H9 (cell line): ENCODE results near the gene SMCHD1. TPM values are rescaled to one million over a fixed set of nuclear protein-coding genes. Genes with fewer than 3 reads are reported as not detected.

Experiments
- DNase-seq: peaks from one replicate; pipeline ENCODE4 v3.0.0-alpha.2; 2017
- H2AFZ ChIP-seq: one replicate; pipeline ENCODE4 v1.6.1; 2013; ENCODE audit warnings: mild to moderate bottlenecking, low read length, control low read depth, moderate library complexity
- H2AK5ac ChIP-seq: 2 replicates; pipeline ENCODE4 v1.6.1; 2013; ENCODE audit warnings: low read length, control low read depth, mixed read lengths; ENCODE audit not compliant: insufficient read length
- H2BK120ac ChIP-seq: one replicate; pipeline ENCODE4 v1.6.1; 2013; ENCODE audit warnings: low read depth, mild to moderate bottlenecking, low read length, control low read depth, inconsistent platforms; ENCODE audit not compliant: poor library complexity, severe bottlenecking
- H2BK12ac ChIP-seq: 2 replicates; pipeline ENCODE4 v1.6.1; 2013; ENCODE audit warnings: low read length, control low read depth, mixed read lengths, low read depth; ENCODE audit not compliant: insufficient read length
- H2BK15ac ChIP-seq: 2 replicates; pipeline ENCODE4 v1.6.1; 2013; ENCODE audit warnings: low read depth, low read length, control low read depth
- H2BK20ac ChIP-seq: one replicate; pipeline ENCODE4 v1.6.1; 2013; ENCODE audit warnings: low read depth, mild to moderate bottlenecking, low read length, control low read depth, inconsistent platforms; ENCODE audit not compliant: poor library complexity, severe bottlenecking
- H2BK5ac ChIP-seq: 2 replicates; pipeline ENCODE4 v1.6.1; 2013; ENCODE audit warnings: low read length, control low read depth, mixed read lengths; ENCODE audit not compliant: insufficient read length
- H3K14ac ChIP-seq: 2 replicates; pipeline ENCODE4 v1.6.1; 2013; ENCODE audit warnings: low read length, control low read depth; ENCODE audit not compliant: insufficient read depth
- H3K18ac ChIP-seq: 2 replicates; pipeline ENCODE4 v1.6.1; 2013; ENCODE audit warnings: low read depth, mild to moderate bottlenecking, mixed read lengths, low read length, control low read depth; ENCODE audit not compliant: insufficient read length
- H3K23ac ChIP-seq: 2 replicates; pipeline ENCODE4 v1.6.1; 2013; ENCODE audit warnings: low read length, control low read depth, mixed read lengths, low read depth; ENCODE audit not compliant: insufficient read length
- H3K23me2 ChIP-seq: 2 replicates; pipeline ENCODE4 v1.6.1; 2013; ENCODE audit warnings: low read depth, mild to moderate bottlenecking, mixed read lengths, low read length, control low read depth; ENCODE audit not compliant: insufficient read length, poor library complexity, severe bottlenecking
- H3K27ac ChIP-seq: 2 replicates; pipeline ENCODE4 v1.5.1; 2013; ENCODE audit warnings: low read length, control low read depth, mixed read lengths, low read depth; ENCODE audit not compliant: insufficient read length
- H3K27me3 ChIP-seq: 2 replicates; pipeline ENCODE4 v1.6.1; 2013; ENCODE audit warnings: low read length, control low read depth, inconsistent platforms; ENCODE audit not compliant: insufficient read depth
- H3K4ac ChIP-seq: 2 replicates; pipeline ENCODE4 v1.6.1; 2013; ENCODE audit warnings: low read depth, mild to moderate bottlenecking, control low read depth, inconsistent platforms, low read length, moderate library complexity
- H3K4me1 ChIP-seq: 2 replicates; pipeline ENCODE4 v1.6.1; 2013; ENCODE audit warnings: low read length, control low read depth, inconsistent platforms; ENCODE audit not compliant: insufficient read depth
- H3K4me2 ChIP-seq: 2 replicates; pipeline ENCODE4 v1.6.1; 2013; ENCODE audit warnings: low read length, control low read depth, mixed read lengths; ENCODE audit not compliant: insufficient read length, insufficient read depth
- H3K56ac ChIP-seq: 2 replicates; pipeline ENCODE4 v1.6.1; 2013; ENCODE audit warnings: low read depth, mild to moderate bottlenecking, mixed read lengths, low read length, control low read depth; ENCODE audit not compliant: insufficient read length
- H3K79me1 ChIP-seq: 2 replicates; pipeline ENCODE4 v1.6.1; 2013; ENCODE audit warnings: low read depth, mild to moderate bottlenecking, moderate library complexity, low read length, control low read depth, inconsistent platforms; ENCODE audit not compliant: insufficient read depth, poor library complexity, severe bottlenecking
- H3K79me2 ChIP-seq: 2 replicates; pipeline ENCODE4 v1.6.1; 2013; ENCODE audit warnings: low read length, control low read depth, inconsistent platforms; ENCODE audit not compliant: insufficient read depth
- H3K9ac ChIP-seq: 2 replicates; pipeline ENCODE4 v1.6.1; 2013; ENCODE audit warnings: low read length, control low read depth, mixed read lengths; ENCODE audit not compliant: insufficient read length; ENCODE audit errors: extremely low read depth
- H3K9me3 ChIP-seq: one replicate; pipeline ENCODE4 v1.6.1; 2013; ENCODE audit warnings: low read depth, low read length, inconsistent platforms; ENCODE audit not compliant: control insufficient read depth
- H3T11ph ChIP-seq: one replicate; pipeline ENCODE4 v1.6.1; 2013; ENCODE audit warnings: mild to moderate bottlenecking, low read length, control low read depth, inconsistent platforms
- H4K20me1 ChIP-seq: one replicate; pipeline ENCODE4 v1.6.1; 2013; ENCODE audit not compliant: control insufficient read depth, insufficient read length, insufficient read depth
- H4K5ac ChIP-seq: 2 replicates; pipeline ENCODE4 v1.6.1; 2013; ENCODE audit warnings: low read depth, mild to moderate bottlenecking, mixed read lengths, low read length, control low read depth; ENCODE audit not compliant: insufficient read length
- H4K8ac ChIP-seq: replicated peaks from 2 replicates; pipeline ENCODE4 v1.6.1; 2013; ENCODE audit warnings: low read length, control low read depth, mixed read lengths, low read depth; ENCODE audit not compliant: insufficient read length
- H4K91ac ChIP-seq: 2 replicates; pipeline ENCODE4 v1.6.1; 2013; ENCODE audit warnings: low read depth, mild to moderate bottlenecking, moderate library complexity, mixed read lengths, low read length, control low read depth; ENCODE audit not compliant: insufficient read length
- H3K27ac Mint-ChIP-seq, 3 experiments: 2 replicates in 2 of 3; 3 replicates in 1 of 3; pipeline ENCODE4 v1.8.0; 2020 to 2021; ENCODE audit warnings: mixed read lengths in 3 of 3, mild to moderate bottlenecking in 1 of 3, moderate library complexity in 1 of 3
- H3K27me3 Mint-ChIP-seq: 2 replicates; pipeline ENCODE4 v1.8.0; 2021; ENCODE audit warnings: low read depth, mild to moderate bottlenecking, moderate library complexity, mixed read lengths
- H3K36me3 Mint-ChIP-seq, 3 experiments: 2 replicates in 2 of 3; 3 replicates in 1 of 3; pipeline ENCODE4 v1.8.0; 2020 to 2021; ENCODE audit warnings: low read depth in 3 of 3, mixed read lengths in 3 of 3; ENCODE audit not compliant: insufficient read depth in 1 of 3
- H3K4me1 Mint-ChIP-seq, 2 experiments: 2 replicates each; pipeline ENCODE4 v1.8.0; 2020; ENCODE audit warnings: mixed read lengths in 2 of 2
- H3K4me3 Mint-ChIP-seq, 2 experiments: 2 replicates in 1 of 2; 3 replicates in 1 of 2; pipeline ENCODE4 v1.8.0; 2020 to 2021; ENCODE audit warnings: mild to moderate bottlenecking in 2 of 2, mixed read lengths in 2 of 2, moderate library complexity in 1 of 2
- H3K9me3 Mint-ChIP-seq, 2 experiments: 2 replicates in 1 of 2; 3 replicates in 1 of 2; pipeline ENCODE4 v1.8.0; 2020; ENCODE audit warnings: mild to moderate bottlenecking in 2 of 2, mixed read lengths in 2 of 2, moderate library complexity in 1 of 2
- CTCF ChIP-seq: fragments of 200-600 bp; sonication (generic); conservative IDR thresholded peaks from 3 replicates; pipeline ENCODE4 v1.8.0; 2021; ENCODE audit warnings: antibody characterized with exemption, mild to moderate bottlenecking
- WGBS: extraction: QIAGEN DNeasy Blood & Tissue Kit; methylation state at CpG from one replicate; pipeline ENCODE4 v1.1.7; 2013; ENCODE audit warnings: missing lambda C conversion rate, low lambda C conversion rate, mixed read lengths; ENCODE audit not compliant: insufficient read length; ENCODE audit errors: extremely low coverage; 5-methylcytosine and 5-hydroxymethylcytosine counted together
- total RNA-seq: library from RNA; stranded (reverse); gene quantifications from 2 replicates; pipeline ENCODE4 v1.2.1, GENCODE V29; 2021

The SMCHD1 gene
- total RNA-seq, 1 experiment from 2014 or later = 53.5 TPM

GRCh38 chr18:2843146-2843545, 187.6 kb downstream of the SMCHD1 start:
- no peak overlapping the region for H2AFZ ChIP-seq
- no peak for DNase-seq
- H3K4me1 ChIP-seq = no peaks in the 10 kb centered on the region
- H3K4me3 Mint-ChIP-seq = no peak overlapping the region
- peaks cover 0 to 4% of the 10 kb centered on the region in 2 experiments; a peak in 2 of 5 replicates for H3K9me3 Mint-ChIP-seq
- H3K27me3 Mint-ChIP-seq = peaks cover 61% of the 10 kb centered on the region
- peaks cover 28% of the 10 kb centered on the region; the same call in 1 of the 2 replicates for H3K27me3 ChIP-seq
- no peak overlapping the region for H3K18ac ChIP-seq
- H2BK12ac ChIP-seq = no peak overlapping the region
- no peak for TF ChIP-seq CTCF
- no peaks in the 10 kb centered on the region for H4K20me1 ChIP-seq
- H3K9me3 ChIP-seq = no peaks in the 10 kb centered on the region
- no peak overlapping the region for H2BK20ac ChIP-seq
- no peak overlapping the region for H3T11ph ChIP-seq
- no peak overlapping the region for H3K56ac ChIP-seq
- H2BK15ac ChIP-seq = no peak overlapping the region
- H2BK5ac ChIP-seq = no peak overlapping the region
- no peak overlapping the region for H3K9ac ChIP-seq
- H3K27ac Mint-ChIP-seq = no peak overlapping the region
- no peak overlapping the region for H3K14ac ChIP-seq
- peaks cover 7% of the 10 kb centered on the region for H3K23me2 ChIP-seq
- no peak overlapping the region for H4K91ac ChIP-seq
- no peak overlapping the region for H3K4me2 ChIP-seq
- H2AK5ac ChIP-seq = no peak overlapping the region
- no CpG with 5 or more reads among the region's 6 CpGs for WGBS
- no peak overlapping the region for H3K23ac ChIP-seq
- no peaks in the 10 kb centered on the region for H3K79me2 ChIP-seq
- H4K8ac ChIP-seq = no peak overlapping the region
- H3K4ac ChIP-seq = no peak overlapping the region
- H3K27ac ChIP-seq = no peak overlapping the region
- no peak overlapping the region for H4K5ac ChIP-seq
- peaks cover 9 to 14% of the 10 kb centered on the region in 2 experiments for H3K4me1 Mint-ChIP-seq
- no peak overlapping the region for H2BK120ac ChIP-seq
- H3K36me3 Mint-ChIP-seq = peaks cover 0 to 3% (median 0%) of the 10 kb centered on the region in 3 experiments; a peak in 1 of 7 replicates
- H3K79me1 ChIP-seq = no peaks in the 10 kb centered on the region
